ENCODE data around the gene CETP.
A peak's percentile ranks its signal among the peaks of the same experiment; 100 is the strongest.
"Not testable (repeated sequence)": the region's sequence is repeated elsewhere in the genome, so short reads cannot be mapped to it uniquely, and the experiment has no call there.

CETP gene

GRCh38 chr16:56934599-56935145 is 27.1 kb upstream of the CETP start:
- not testable (repeated sequence) for DNase-seq

GRCh38 chr16:56935201-56935600 is 26.5 kb upstream of the CETP start:
- no peak for DNase-seq

DNA sequence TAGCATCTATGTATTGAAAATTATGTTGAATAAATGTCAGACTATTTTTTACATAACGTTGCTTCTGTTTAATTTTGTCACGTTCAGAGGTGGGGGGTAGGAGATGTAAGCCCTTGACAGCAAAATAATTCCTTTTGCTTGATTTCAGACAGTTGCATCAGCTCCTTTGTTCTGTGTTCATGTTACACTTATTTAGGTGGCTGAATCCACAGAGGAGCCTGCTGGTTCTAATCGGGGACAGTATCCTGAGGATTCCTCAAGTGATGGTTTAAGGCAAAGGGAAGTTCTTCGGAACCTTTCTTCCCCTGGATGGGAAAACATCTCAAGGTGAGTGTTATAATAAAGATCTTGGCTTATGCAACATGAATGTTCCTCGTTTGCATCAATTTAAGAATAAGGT is 25.3 kb upstream of the CETP start:
- DNase-seq, result no peak

DNA sequence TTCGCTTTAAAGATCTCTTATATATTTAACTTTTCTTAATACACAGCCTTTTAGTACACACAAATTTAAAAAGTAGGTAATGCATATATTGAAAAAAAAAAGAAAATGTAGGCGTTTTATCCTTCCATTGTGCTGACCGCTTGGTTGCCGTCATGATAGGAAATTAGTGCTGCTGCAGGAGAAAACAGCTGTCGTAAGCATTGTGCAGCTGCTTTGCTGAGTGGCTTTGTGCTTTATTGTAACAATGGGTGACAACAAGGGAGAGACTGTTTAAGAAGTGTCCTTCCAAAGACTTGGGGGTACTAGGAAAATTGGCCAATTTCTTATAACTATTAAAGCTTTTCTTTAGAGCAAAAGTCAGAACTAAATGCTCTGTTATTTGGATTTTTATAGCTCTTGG is 24.8 kb upstream of the CETP start:
- DNase-seq, result no peak

DNA sequence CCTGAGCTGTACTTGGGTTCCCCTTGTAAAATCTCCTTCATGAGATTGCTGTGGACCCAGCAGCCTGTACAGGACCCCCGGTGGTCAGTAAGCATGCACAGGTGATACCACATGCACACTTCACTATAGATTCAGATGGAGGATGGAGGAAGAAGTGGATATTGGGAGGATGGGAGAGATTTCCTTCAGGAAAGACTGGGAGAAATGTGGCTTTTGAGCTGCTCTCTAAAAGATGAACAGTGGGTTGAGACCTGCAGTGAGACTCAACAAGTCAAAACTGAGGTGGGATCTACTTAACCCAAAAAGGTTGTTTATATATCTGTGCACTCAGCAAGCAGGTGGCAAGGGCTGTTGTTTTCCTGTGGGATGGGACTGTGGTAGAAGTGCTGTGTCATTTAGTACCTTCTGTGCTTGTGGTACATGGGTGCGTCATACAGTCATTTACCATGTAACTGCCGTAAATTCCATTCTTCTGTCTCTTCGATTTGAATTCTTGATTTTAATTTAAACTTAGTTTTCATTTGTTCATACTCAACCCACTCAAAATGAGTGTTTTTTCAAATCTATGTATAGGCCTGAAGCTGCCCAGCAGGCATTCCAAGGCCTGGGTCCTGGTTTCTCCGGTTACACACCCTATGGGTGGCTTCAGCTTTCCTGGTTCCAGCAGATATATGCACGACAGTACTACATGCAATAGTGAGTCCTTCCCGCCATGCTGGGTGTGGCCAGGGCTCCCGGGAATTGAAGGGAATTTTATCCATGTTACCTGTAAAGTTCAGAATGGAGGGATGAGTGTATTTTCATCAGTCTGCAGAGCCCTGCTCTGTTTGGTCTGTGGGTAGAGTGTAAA is 22.9 kb upstream of the CETP start:
- peak; percentile 44 for DNase-seq

DNA sequence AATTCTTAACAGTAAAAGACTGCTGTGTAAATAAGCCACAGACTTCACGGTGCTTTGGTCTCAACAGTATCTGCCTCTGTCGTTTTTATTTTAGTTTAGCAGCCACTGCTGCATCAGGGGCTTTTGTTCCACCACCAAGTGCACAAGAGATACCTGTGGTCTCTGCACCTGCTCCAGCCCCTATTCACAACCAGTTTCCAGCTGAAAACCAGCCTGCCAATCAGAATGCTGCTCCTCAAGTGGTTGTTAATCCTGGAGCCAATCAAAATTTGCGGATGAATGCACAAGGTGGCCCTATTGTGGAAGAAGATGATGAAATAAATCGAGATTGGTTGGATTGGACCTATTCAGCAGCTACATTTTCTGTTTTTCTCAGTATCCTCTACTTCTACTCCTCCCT is 21.9 kb upstream of the CETP start:
- no peak for DNase-seq

GRCh38 chr16:56941092-56941491 is 20.7 kb upstream of the CETP start:
- DNase-seq, result no peak

DNA sequence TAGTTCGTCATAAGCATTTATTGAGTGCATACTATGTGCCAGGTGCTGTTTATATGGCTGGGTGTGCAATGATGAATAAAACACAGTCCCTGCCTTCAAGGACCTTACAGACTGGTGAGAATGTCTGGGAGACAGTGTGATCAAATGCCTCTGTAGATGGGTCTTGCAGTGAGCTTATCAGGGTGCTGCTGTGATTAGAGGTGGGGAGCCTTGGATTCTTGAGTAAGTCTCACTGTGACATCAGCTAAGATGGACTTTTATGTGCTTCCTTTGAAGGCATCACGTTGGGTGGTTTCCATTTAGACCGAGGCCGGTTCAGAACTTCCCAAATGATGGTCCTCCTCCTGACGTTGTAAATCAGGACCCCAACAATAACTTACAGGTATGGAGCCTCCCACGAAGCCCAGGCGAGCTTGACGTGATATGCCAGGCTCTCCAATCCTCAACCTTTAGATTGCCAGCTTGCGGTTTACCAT is 19.9 kb upstream of the CETP start:
- no peak for DNase-seq

DNA sequence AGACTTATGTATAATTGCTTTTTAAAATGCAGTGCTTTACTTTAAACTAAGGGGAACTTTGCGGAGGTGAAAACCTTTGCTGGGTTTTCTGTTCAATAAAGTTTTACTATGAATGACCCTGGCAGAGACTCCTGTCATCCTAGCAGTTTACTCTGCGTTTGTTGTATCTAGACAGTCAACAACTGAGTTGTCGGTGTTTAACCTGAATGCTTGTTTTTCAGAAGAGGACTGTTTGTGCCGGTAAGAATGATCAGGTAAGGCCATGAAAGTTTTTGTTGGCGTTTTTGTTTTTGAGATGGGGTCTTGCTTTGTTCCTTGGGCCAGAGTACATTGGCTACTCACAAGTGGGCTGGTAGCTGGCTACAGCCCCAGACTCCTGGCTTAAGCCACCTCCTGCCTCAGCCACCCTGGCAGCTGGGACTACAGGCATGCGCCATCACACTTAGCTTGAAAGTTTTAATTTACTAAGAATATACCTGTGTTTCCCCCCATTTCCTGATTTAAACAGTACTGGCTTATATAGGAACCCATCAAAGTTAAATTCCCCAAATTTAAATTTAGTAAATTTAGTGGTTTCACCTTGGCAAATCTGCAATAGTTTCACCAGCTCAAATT is 17.9 kb upstream of the CETP start:
- no peak for DNase-seq

GRCh38 chr16:56944954-56945839 is 16.6 kb upstream of the CETP start:
- no peak for DNase-seq

DNA sequence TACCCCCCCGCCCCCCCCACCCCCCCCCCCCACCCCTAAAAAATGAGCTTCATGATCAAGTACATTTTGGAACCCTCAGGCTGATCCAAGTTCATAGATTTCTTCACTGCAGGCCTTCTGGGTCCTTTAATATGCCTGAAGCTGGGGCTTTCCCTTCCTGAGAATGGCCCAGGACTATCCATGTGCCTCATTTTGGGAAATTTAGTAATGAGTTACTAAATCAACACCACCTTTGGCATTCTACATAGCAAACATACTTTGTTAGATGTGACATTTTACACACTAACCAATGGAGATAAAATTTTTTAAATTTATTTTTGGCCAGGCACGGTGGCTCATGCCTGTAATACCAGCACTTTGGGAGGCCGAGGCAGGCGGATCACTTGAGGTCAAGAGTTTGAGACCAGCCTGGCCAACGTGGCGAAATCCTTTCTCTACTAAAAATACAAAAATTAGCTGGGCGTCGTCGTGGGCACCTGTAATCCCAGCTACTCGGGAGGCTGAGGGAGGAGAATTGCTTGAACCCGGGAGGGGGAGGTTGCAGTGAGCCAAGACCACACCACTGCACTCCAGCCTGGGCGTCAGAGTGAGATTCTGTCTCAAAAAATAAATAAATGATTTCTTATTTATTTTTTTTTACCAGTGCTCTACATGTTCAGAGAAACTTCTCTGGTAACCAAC is 15.8 kb upstream of the CETP start:
- no peak for DNase-seq

DNA sequence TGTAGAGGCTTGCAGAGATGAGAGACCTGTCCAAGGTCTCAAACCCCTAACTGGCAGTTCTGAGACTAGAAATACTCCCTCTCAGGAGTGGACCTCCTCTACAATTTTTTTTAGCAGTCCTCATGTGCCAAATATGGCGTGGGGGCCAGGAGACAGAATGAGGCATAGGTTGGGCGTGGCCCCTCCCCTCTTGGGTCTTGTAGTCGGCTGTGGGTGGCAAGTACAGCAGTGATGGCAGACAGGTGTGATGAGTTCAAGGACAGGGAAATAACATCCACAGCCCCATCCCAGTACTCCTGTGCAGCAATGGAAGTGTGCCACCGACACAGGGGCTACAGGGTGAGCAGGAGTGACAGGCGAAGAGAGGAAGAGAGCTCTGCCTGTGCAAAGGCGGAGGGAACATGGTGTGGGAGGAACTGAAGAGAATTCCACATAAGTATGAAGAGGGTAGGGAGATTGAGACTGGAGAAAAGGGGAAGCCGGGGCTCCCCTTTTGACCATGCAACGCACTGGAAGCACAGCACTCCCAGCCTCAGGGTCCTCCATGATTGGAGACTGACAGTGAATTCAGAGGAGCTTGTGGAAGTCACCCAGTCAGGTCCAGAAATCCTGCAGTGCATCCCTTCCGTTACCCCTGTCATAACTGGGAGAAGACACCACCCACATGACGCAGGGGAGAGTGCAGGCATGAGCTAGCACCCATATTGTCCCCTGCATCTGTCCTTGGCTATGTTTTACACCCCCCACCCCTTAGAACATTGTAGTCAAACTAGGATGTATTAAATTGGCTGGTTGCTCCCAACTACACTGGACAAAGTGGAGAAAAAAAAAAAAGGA is 14.8 kb upstream of the CETP start:
- no peak for DNase-seq

GRCh38 chr16:56947604-56947995 is 14.2 kb upstream of the CETP start:
- DNase-seq, result no peak

GRCh38 chr16:56948234-56948633 is 13.5 kb upstream of the CETP start:
- DNase-seq, result no peak

- DNase-seq, result no peak
Measured at GRCh38 chr16:56950051-56950450, 11.7 kb upstream of the CETP start.

DNA sequence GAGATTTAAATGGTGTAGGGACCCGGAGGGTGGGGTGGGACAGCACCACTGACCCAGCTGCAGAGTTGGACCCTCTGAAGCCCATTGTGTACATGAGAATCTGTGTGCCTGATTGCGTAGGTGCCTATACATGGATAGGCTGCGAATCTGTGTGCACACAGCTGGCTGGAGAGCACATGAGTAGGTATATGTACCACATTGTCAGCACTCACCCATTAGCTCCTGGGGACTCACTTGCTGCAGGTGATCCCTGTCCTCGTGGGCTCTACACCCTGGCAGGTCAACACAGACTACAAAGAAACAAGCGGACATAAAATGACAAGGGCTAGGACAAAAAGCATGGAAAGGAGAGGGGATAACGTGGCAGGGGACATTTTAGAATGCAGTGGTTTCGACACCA is 11.3 kb upstream of the CETP start:
- no peak for DNase-seq

- DNase-seq, result peak; percentile 67
Measured at GRCh38 chr16:56950881-56951771, 10.6 kb upstream of the CETP start.

- DNase-seq, result no peak
Measured at GRCh38 chr16:56953006-56953405, 8.7 kb upstream of the CETP start.

DNA sequence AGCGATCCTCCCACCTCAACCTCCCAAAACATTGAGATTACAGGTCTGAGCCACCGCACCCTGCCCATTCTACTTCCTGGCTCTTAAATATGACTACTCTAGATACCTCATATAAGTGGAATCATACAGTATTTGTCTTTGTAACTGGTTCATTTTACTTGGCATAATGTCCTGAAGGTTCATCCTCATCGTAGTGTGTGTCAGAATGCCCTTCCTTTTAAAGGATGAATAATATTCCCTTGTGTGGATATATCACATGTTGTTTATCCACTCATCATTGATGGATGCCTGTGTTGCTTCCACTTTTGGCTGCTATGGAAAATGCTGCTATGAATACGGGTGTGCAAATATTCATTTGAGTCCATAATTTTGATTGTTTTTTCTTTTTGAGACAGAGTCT is 5.7 kb upstream of the CETP start:
- DNase-seq, result no peak

GRCh38 chr16:56956756-56957155 is 5.0 kb upstream of the CETP start:
- no peak for DNase-seq
